OCI-LY7 (cell line): Measurements from ENCODE around the gene PALLD.

Source experiments
- EZH2phosphoT487 ChIP-seq: fragments of 200-600 bp; sonication (generic); IDR thresholded peaks from 2 replicates; pipeline ENCODE4 v1.6.1; 2018; ENCODE audit warnings: low read depth, borderline replicate concordance, mild to moderate bottlenecking, mixed run types, antibody characterized with exemption, low read length, moderate library complexity, mixed read lengths
- TF ChIP-seq, protein P1 (sequence below): fragments of 200-600 bp; sonication (generic); conservative IDR thresholded peaks from 2 replicates; pipeline ENCODE4 v1.5.1; 2014; ENCODE audit warnings: mild to moderate bottlenecking, antibody characterized with exemption, low read length, moderate library complexity, mixed read lengths

DNA sequence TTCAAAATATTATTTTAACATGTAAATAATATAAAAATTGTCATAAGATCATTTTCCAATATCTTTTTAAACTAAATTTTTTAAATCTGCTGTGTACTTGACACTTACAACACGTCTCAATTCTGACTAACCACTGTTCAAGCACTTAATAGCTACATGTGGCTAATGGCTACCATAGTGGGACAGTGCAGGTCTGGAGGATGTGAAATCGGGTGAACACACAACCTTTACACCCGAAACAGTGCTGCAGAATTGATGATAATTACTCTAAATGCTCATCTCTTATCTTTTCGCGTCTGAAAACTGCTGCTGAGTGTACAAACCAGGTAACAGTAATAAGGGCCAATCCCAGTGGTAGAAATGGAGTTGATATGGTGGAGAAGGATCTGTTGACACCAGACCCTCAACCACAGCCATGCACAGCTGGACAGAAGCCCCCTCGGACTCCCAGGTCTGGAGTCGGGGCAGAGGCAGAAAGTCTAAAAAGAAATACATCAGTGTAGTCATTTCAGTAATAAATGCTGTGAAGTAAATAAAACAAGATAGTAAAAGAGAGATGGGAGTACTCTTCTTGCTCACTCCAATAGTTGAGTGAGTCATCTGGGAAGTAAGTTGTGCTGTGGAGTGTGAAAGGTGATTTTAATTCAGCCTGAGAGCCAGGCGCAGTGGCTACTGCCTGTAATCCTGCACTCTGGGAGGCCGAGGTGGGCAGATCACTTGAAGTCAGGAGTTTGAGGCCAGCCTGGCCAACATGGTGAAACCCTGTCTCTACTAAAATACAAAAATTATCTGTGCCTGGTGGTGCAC lies 363.2 kb downstream of the PALLD start:
- TF ChIP-seq, protein P1, sequence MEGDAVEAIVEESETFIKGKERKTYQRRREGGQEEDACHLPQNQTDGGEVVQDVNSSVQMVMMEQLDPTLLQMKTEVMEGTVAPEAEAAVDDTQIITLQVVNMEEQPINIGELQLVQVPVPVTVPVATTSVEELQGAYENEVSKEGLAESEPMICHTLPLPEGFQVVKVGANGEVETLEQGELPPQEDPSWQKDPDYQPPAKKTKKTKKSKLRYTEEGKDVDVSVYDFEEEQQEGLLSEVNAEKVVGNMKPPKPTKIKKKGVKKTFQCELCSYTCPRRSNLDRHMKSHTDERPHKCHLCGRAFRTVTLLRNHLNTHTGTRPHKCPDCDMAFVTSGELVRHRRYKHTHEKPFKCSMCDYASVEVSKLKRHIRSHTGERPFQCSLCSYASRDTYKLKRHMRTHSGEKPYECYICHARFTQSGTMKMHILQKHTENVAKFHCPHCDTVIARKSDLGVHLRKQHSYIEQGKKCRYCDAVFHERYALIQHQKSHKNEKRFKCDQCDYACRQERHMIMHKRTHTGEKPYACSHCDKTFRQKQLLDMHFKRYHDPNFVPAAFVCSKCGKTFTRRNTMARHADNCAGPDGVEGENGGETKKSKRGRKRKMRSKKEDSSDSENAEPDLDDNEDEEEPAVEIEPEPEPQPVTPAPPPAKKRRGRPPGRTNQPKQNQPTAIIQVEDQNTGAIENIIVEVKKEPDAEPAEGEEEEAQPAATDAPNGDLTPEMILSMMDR, result no peak
- TF ChIP-seq EZH2phosphoT487, result no peak
